Measurements from ENCODE around the gene CCDC97.

Gene CCDC97

DNA sequence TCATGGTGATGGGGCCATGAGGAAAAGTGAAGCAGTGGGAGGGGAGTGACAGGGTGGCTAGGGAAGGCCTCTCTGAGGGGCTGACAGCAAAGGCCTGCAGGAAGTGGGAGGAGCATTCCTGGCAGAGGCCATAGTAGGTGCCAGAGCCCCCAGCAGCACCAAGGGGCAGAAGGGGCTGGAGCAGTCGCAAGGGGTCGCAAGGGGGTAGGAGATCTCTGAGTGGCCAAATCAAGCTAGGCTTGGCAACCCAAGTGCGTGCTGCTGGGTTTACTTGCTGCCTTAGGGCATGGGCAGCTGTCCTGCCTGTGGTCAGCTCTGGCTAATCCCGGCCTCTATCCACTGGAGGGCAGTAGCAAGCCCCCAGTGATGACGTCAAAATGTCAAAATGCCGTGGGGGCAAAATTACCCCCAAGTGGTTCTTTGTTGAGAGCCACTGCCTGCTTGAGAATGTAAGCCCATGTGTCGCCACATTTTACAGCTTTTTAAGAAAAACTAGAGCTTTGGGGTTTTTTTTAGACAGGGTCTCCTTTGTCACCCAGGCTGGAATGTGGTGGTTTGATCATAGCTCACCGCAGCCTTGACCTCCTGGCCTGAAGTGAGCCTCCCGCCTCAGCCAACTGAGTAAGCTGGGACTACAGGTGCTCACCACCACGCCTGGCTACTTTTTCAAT, 11.8 kb downstream of the CCDC97 start:
- H3K4me3 Mint-ChIP-seq: no peak overlapping the region
- H3K27me3 Mint-ChIP-seq: no peaks in the 10 kb centered on the region
- H3K9me3 Mint-ChIP-seq: no peaks in the 10 kb centered on the region
- H3K4me1 Mint-ChIP-seq: peaks cover 71% of the 10 kb centered on the region
- peaks cover 42% of the 10 kb centered on the region for H3K36me3 Mint-ChIP-seq
- H3K27ac Mint-ChIP-seq: peak overlapping the region; percentile 80
- no peak for ATAC-seq

DNA sequence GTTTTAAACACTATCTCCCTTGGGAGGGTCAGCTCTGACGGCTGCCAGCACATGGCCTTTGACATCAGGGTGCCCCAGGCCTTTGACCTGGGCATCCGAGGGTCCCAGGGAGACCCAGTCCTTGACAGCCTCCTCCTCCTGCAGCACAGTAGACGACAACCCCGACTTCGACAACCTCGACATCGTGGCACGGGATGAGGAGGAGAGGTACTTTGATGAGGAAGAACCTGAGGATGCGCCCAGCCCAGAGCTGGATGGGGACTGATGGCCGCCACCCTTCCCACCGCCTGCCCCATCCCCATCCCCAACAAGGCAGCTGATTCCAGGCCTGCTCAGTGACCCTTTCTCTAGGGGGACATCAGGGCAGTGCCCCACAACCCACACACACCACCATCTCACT, 12.5 kb downstream of the CCDC97 start:
- H3K4me1 Mint-ChIP-seq: peaks cover 71% of the 10 kb centered on the region
- H3K27ac Mint-ChIP-seq: peak overlapping the region; percentile 80
- H3K36me3 Mint-ChIP-seq: peaks cover 35% of the 10 kb centered on the region
- no peak for ATAC-seq
- H3K27me3 Mint-ChIP-seq: no peaks in the 10 kb centered on the region
- H3K4me3 Mint-ChIP-seq: no peak overlapping the region
- H3K9me3 Mint-ChIP-seq: no peaks in the 10 kb centered on the region

DNA sequence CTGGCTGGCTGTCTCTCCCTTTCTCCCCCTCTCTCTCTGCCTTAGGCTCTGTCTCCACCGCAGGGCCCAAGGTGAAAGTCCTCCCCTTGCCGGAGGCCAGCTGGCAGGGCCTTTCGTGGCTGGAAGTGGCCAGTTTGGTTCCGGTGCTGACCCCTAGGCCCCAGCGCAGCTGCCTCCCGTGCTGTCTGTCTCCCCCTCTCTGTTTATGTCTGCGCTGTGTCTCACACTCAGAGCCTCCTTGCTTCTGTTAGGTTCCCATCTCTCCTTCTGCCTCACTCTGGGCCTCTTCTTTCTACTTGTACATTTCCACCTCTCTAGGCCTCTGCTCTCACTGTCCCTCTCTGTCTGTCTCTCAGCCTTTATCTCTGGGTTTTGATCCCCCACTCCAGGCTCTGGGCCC, 13.1 kb downstream of the CCDC97 start:
- Mint-ChIP-seq H3K36me3 (peaks cover 33% of the 10 kb centered on the region), H3K27me3 (no peaks in the 10 kb centered on the region), H3K9me3 (no peaks in the 10 kb centered on the region), H3K4me1 (peaks cover 71% of the 10 kb centered on the region), H3K4me3 (peak overlapping the region; percentile 3), H3K27ac (peak overlapping the region; percentile 80)
- ATAC-seq: no peak

DNA sequence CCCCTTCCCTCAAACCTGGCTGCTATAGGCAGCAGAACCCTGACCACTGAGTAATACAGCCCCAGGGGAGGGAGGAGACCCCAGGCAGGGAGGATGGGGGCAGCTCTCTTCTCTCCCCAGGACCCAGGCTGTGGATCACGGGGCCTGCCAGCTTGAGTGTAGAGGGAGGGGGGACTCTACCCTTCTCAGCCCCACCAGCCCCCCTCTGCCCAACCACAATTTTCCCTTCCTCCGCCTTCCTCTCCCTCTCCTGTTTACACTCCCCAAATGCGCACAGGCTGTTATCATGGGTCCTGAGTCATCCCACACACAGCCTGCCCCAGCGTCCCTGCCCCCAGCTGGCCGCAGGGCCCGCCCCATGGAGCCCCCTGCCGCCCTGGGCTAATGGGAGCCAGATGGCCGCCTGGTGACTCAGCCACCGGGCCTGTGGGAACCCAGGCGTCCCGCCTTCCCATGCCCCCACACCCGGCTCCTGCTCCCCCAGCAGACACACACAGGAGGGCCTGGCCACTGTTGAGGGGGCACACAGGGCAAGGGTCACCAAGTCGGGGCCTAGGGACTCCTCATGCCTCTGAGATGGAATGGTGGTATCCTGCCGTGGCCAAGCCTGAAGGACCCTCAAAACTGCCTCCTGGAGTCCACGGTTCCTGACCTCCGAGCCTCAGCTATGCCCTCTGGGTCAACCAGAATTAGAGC, 13.6 kb downstream of the CCDC97 start:
- Mint-ChIP-seq H3K4me3 (no peak overlapping the region), H3K36me3 (peaks cover 33% of the 10 kb centered on the region), H3K27ac (peak overlapping the region; percentile 80), H3K27me3 (no peaks in the 10 kb centered on the region), H3K9me3 (no peaks in the 10 kb centered on the region), H3K4me1 (peaks cover 71% of the 10 kb centered on the region)
- ATAC-seq: no peak

GRCh38 chr19:41324231-41324702, 14.3 kb downstream of the CCDC97 start:
- Mint-ChIP-seq H3K9me3 (no peaks in the 10 kb centered on the region), H3K27me3 (no peaks in the 10 kb centered on the region), H3K27ac (peak overlapping the region; percentile 80), H3K4me3 (no peak overlapping the region), H3K36me3 (peaks cover 33% of the 10 kb centered on the region), H3K4me1 (peaks cover 78% of the 10 kb centered on the region)
- ATAC-seq: no peak

DNA sequence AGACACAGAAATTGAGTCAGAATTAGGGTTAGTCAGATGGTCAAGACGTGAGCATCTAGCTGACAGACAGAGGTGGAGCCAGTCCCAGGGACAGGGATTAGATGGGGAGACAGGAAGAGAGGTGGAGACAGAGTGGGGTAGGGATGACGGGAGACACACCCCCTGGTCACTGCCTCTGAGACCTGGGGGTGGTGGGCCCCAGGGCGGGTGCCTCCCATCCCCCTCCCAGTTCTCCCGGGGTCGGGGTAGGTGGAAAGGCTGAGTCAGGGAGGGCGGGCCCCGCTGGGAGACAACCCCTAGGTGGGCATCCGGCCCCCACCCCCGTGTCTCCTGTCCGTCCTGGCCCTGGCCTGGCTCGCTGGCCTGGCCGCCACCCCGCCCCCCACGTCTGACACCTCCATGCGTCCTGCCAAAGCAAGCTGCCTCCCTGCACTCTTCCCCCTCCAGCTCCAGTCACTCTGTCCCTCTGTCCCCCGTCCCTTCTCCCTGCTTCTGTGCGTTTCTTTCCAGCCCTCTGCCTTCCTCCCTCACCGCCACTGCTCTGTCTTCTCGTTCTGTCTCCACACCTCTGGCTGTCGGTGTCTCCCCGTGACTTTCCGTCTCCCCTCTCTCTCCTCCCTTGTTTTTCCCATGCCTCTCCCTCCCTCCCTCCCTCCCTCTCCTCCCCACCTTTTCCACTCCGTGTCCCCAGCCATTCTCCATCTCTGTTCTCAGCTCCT, 15.1 kb downstream of the CCDC97 start:
- peak overlapping the region; percentile 35 for H3K4me3 Mint-ChIP-seq
- H3K36me3 Mint-ChIP-seq: peaks cover 25% of the 10 kb centered on the region
- ATAC-seq: no peak
- H3K27ac Mint-ChIP-seq: peak overlapping the region; percentile 80
- no peaks in the 10 kb centered on the region for H3K9me3 Mint-ChIP-seq
- peaks cover 79% of the 10 kb centered on the region for H3K4me1 Mint-ChIP-seq
- no peaks in the 10 kb centered on the region for H3K27me3 Mint-ChIP-seq

DNA sequence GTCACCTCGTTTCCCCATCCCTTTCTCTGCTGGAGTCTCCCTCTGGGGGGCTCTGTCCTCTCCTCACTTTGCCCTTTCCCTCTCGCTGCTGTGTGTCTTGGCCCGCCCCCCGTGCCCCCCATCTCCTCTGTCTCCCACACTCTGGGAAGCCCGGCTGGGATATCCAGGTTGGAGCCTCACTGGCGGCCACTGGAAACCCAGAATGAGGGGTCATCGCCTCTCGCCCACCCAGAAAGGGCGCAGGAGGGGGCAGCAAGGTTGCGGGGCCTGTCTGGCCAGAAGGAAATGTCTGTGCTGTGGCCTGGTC, 15.6 kb downstream of the CCDC97 start:
- no peak overlapping the region for H3K4me3 Mint-ChIP-seq
- peaks cover 28% of the 10 kb centered on the region for H3K36me3 Mint-ChIP-seq
- no peaks in the 10 kb centered on the region for H3K27me3 Mint-ChIP-seq
- H3K9me3 Mint-ChIP-seq: no peaks in the 10 kb centered on the region
- ATAC-seq: no peak
- peaks cover 84% of the 10 kb centered on the region for H3K4me1 Mint-ChIP-seq
- peak overlapping the region; percentile 80 for H3K27ac Mint-ChIP-seq

GRCh38 chr19:41325947-41326706, 16.2 kb downstream of the CCDC97 start:
- H3K4me1 Mint-ChIP-seq: peaks cover 87% of the 10 kb centered on the region
- no peaks in the 10 kb centered on the region for H3K9me3 Mint-ChIP-seq
- H3K4me3 Mint-ChIP-seq: peak overlapping the region; percentile 74
- ATAC-seq: peak; percentile 68
- peak overlapping the region; percentile 80 for H3K27ac Mint-ChIP-seq
- peaks cover 32% of the 10 kb centered on the region for H3K36me3 Mint-ChIP-seq
- H3K27me3 Mint-ChIP-seq: no peaks in the 10 kb centered on the region

DNA sequence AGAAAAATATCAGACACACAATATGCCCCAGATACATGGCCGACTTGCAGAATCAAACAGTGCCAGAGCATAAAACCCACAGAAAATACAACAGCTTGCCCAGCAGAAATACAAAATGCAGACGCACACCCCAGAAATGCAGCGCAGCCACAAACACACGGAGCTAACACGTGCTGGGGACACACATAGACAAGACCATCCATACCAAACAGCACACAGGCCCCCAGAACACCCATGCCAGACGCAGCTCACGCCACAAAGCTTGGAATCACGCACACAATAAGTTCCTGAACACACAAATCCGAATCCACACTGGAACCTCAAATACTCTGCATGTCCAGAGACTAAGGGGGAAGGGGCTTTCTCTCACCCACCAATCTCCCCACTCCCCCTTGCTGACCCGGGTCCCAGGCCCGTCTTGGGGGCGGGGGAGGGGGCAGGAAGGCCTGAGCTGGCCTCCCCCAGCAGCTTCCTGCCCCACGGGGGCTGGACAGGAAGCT, 17.2 kb downstream of the CCDC97 start:
- Mint-ChIP-seq H3K36me3 (peaks cover 42% of the 10 kb centered on the region), H3K4me1 (peaks cover 91% of the 10 kb centered on the region), H3K4me3 (peak overlapping the region; percentile 74), H3K27me3 (no peaks in the 10 kb centered on the region), H3K27ac (peak overlapping the region; percentile 80), H3K9me3 (no peaks in the 10 kb centered on the region)
- ATAC-seq: no peak

DNA sequence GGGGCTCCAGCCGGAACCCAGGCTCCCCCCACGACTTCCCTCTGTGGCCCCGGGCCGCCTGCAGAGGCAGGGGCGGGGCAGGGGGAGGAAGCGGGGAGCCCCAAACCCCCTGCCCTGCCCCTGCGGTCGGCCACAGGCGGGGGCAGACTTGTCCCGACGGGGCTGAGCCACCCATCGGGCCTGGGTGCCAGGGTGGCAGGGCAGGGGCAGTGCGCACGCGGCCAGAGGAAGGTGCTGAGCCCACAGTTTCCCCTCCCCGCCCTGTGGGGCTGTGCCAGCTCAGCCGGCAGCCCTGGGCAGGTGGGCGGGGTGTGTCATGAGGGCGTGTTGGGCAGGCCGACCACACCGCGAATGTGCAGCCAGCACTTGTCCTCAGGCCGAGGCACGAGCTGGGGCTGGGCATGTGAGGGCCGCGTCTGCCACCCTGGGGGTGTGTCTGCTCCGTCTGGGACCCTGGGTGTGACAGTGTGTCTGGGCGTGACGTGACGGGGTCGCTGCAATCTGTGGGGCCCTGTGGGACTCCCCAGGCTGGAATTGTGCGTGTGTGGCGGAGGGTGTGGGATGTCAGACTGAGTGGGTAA, 17.7 kb downstream of the CCDC97 start:
- no peaks in the 10 kb centered on the region for H3K27me3 Mint-ChIP-seq
- H3K4me1 Mint-ChIP-seq: peaks cover 86% of the 10 kb centered on the region
- ATAC-seq: peak; percentile 87
- H3K27ac Mint-ChIP-seq: peak overlapping the region; percentile 80
- peak overlapping the region; percentile 74 for H3K4me3 Mint-ChIP-seq
- H3K36me3 Mint-ChIP-seq: peaks cover 43% of the 10 kb centered on the region
- no peaks in the 10 kb centered on the region for H3K9me3 Mint-ChIP-seq

GRCh38 chr19:41328157-41328841, 18.3 kb downstream of the CCDC97 start:
- peaks cover 80% of the 10 kb centered on the region for H3K4me1 Mint-ChIP-seq
- H3K27me3 Mint-ChIP-seq: no peaks in the 10 kb centered on the region
- H3K36me3 Mint-ChIP-seq: peaks cover 36% of the 10 kb centered on the region
- ATAC-seq: peak; percentile 6
- H3K4me3 Mint-ChIP-seq: peak overlapping the region; percentile 74
- H3K27ac Mint-ChIP-seq: peak overlapping the region; percentile 80
- H3K9me3 Mint-ChIP-seq: no peaks in the 10 kb centered on the region

- H3K27ac Mint-ChIP-seq: peak overlapping the region; percentile 80
- H3K27me3 Mint-ChIP-seq: no peaks in the 10 kb centered on the region
- peak overlapping the region; percentile 74 for H3K4me3 Mint-ChIP-seq
- peaks cover 35% of the 10 kb centered on the region for H3K36me3 Mint-ChIP-seq
- no peaks in the 10 kb centered on the region for H3K9me3 Mint-ChIP-seq
- peaks cover 75% of the 10 kb centered on the region for H3K4me1 Mint-ChIP-seq
- no peak for ATAC-seq
Measured at GRCh38 chr19:41328842-41329225, 18.9 kb downstream of the CCDC97 start.

- peak overlapping the region; percentile 15 for H3K27ac Mint-ChIP-seq
- ATAC-seq: no peak
- no peaks in the 10 kb centered on the region for H3K9me3 Mint-ChIP-seq
- peaks cover 70% of the 10 kb centered on the region for H3K4me1 Mint-ChIP-seq
- peaks cover 37% of the 10 kb centered on the region for H3K36me3 Mint-ChIP-seq
- no peaks in the 10 kb centered on the region for H3K27me3 Mint-ChIP-seq
- H3K4me3 Mint-ChIP-seq: no peak overlapping the region
Measured at GRCh38 chr19:41330481-41330880, 20.5 kb downstream of the CCDC97 start.

DNA sequence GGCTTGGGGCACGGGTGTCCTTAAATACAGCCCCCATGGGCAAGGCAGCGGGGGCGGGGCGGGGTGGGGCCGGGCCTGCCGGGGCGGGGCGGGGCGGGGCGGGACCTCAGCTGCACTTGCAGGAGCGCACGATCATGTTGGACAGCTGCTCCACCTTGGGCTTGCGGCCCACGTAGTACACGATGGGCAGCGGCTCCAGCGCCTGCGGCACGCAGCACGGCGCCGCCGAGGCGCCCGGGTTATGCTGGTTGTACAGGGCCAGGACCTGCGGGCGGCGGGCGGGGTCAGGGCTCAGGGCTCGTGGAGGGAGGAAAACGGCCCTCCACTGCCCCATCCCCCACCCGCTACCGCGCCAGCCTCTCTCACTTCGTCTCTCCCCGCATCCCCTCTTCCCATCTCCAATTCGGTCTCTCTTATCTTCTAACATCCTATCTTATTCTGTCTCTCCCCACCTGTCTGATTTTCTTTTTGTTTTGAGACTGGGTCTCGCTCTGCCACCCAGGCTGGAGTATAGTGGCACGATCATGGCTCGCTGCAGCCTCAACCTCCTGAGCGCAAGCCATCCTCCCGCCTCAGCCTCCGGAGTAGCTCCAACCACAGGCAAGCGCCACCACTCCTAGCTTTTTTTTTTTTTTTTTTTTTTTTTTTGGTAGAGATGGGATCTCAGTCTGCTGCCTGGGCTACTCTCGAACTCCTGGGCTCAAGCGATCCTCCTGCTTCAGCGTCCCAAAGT, 21.1 kb downstream of the CCDC97 start:
- Mint-ChIP-seq H3K36me3 (peaks cover 40% of the 10 kb centered on the region), H3K4me3 (no peak overlapping the region), H3K4me1 (peaks cover 70% of the 10 kb centered on the region)

More for the DNA sequence above, 21.1 kb downstream of the CCDC97 start:
- no peaks in the 10 kb centered on the region for H3K27me3 Mint-ChIP-seq
- no peaks in the 10 kb centered on the region for H3K9me3 Mint-ChIP-seq
- no peak for ATAC-seq
- peak overlapping the region; percentile 20 for H3K27ac Mint-ChIP-seq

All from stimulated activated memory B cell treated with anti-CD40 and anti-IgM and Interleukin-4, amounts not matched to agents 10 μg/mL and 1 μg/mL and 100 μg/mL, for 72 hours (primary cell).